Activated CD8-positive, alpha-beta memory T cell treated with anti-CD3 and anti-CD28 coated beads, Interleukin-2, amount 50 U/mL, for 24 hours (primary cell): ENCODE data around the gene TACR2.

Source experiments
- DNase-seq: peaks from one replicate; pipeline ENCODE4 v3.0.0-alpha.2; 2020; ENCODE audit errors: extremely low read depth

Gene TACR2

DNA sequence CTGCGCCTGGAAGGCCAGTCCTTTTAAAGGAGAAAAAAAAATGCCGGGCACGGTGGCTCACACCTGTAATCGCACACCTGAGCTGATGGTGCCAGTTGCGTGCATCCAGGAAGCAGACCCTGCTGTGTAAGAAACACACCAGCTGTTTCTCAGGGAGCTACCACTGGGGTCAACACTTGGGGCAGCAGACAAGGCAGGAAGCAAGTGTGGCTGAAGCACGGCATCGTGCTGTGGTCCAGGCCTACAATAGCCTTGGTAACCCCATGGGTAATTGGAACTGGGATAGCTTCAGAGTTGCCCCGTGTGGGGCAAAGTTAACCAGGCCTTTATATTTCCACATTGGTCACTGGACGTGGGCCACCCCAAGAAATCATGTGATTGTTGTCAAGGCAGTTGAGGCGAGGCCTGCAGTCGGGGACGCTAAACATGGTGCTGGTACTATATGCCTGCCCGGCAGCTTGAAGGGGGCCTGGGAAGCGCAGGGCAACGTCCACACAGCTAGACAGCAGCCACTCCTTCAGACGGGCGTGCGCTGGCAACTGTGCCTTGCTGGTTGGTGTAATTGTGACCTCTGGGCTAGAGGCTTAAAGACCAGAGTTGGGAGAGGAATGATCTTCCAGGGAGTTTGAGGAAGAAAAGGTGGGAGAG is 2.5 kb upstream of the TACR2 start:
- DNase-seq = no peak

DNA sequence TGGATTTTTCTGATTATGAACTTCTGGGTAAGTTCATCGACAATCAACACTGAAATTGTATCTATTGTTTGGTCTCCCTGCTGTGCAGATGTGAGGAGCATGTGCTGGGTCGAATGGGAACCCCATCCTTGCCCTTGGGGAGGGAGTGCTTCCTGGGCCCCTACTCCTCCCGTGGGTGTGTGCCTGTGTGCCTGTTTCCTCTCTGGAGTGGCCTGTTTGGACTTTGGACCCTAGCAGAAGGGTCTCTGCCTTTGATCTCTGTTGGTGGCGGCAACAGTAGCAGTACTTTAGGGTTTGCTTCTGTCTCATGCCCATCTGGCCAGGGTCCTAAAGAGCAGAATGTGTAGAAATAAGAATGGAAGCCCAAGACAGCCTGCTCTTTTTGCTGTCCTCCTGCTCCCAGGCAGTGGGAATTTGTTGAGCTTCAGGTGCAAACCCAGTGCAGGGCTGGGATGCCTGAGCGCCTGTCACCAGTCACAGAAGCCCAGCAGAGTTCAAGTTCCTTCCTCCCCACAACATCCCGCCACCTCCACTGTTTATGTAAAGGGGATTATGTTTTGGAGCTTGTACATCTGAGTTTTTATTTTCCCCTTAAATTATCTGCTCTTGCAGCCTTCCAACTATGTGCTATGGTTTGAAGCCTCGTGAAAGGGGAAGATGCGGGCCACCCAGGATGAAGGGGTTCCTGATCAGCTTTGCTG is 1.5 kb upstream of the TACR2 start:
- no peak for DNase-seq

DNA sequence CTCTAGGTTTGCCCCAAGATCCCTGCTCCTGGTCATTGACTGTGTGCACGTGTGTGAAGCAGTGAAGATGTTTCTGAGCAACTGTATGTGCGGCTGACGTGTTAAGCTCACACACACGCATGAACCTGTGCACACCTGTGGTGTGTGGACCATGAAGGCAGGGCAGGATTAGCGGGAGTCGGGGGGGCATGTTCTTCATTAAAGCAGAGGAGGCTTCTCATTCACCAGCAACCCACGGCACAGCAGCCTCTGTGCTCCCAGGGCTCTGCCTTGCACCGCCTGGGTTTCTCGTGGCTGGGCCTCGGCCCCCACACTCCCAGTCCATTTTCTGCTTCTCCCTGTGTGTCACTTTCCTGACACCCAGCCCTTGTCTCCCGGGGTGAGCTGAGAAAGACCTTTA is 824 bp upstream of the TACR2 start:
- no peak for DNase-seq

DNA sequence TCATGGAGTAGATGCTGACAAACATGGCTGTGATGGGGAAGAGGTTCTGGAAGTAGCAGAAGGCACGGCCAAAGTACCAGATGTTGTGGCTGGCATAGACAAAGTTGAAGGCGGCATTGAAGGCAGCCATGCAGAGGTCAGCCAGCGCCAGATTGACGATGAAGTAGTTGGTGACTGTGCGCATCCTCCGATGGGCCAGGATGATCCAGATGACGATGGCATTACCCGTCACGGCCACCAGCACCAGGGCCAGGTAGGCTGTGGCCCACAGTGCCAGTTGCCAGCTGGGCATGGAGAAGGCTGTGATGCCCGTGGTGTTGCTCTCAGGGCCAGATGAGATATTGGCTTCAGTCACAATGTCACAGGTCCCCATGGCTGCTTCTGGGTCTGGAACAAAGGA is 767 bp downstream of the TACR2 start:
- DNase-seq = no peak

DNA sequence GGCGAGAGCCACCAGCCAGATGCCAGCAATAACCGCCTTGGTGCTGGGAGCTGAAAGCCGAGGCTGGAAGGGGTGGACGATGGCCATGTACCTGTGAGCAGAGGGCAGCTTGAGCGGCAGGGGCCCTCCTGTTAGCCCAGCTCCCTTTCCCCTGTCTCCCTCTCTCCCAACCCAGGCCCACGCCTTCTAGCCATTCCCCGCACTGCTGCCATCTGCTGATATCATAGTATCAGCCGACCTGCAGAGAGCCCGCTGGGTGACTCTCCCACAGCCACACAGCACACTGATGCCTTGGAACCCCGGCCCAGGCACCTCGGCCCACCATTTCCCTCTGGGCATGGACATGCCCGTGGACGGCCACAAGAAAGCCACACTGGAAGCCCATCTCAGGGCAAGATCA is 1.7 kb downstream of the TACR2 start:
- no peak for DNase-seq

DNA sequence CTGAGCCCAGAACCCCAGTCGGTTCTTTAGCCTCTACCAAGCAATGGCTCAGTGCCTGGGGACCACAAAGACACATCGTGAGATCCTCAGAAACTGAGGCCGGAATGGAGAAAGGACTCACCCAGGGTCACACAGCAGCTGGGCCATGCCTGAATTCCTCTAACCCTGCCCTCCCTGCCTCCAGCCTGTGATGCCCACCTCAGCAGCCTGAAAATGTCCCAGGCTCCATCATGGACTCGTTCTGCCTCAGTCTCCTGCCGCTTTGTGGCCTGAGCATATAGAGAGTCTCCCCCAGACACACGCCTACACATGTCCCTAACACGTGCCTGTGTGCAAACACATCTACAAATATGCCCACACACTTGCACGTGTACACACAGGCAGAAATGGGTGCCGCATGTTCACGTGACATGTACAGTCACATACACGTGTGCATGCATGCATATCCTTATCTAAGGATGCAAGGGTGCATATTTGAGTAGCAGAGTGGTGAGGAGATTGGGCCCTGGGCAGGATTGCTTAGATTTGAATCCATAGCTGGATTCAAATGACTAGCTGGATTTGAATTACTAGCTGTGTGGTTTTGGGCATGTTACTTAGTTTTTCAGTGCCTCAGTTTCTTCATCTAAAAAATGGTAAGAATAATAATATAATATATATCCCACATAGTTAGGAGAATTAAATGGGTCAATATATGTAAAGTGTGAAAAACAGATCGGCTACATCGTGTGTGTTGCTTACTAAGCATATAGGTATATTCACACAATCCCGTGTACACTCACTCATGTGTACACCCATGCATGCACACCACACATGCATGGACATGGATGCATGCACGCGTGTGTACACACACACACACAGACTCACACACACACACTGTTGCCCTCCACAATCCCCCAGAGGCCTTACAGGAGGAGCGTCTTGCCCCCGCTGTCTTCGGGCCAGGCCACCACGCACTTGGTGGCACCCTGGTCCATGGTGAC is 2.4 kb downstream of the TACR2 start:
- no peak for DNase-seq

DNA sequence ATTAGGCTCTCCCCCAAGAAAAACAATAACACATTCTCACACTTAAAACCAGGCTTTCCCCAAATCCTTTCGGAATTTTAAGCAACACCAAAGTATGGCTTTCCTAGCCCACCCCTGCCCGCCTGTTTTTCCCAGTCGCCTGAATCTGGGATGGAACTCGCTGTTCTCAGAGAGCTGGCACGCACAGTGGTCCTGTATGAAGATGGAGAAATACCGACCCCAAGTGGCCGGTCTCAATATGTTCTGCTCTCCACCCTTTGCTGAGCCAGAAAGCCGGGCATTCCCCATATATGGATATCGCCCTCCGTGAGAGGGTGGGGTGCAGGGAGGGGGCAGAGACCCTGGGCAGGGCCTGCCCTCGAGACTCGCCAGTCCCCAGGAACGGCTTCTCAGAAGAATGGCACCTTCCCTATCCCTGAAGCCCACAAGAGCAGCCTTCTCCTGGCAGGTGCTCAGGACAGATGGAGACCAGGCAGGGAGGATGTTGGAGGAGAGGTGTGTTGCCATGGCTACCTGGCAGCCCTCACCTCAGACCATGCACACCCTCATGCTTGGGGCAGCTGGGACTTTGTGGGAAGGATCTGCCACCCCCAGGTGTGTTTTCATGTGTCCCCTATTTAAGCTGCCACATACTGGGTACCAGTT is 3.4 kb downstream of the TACR2 start:
- DNase-seq = no peak

DNA sequence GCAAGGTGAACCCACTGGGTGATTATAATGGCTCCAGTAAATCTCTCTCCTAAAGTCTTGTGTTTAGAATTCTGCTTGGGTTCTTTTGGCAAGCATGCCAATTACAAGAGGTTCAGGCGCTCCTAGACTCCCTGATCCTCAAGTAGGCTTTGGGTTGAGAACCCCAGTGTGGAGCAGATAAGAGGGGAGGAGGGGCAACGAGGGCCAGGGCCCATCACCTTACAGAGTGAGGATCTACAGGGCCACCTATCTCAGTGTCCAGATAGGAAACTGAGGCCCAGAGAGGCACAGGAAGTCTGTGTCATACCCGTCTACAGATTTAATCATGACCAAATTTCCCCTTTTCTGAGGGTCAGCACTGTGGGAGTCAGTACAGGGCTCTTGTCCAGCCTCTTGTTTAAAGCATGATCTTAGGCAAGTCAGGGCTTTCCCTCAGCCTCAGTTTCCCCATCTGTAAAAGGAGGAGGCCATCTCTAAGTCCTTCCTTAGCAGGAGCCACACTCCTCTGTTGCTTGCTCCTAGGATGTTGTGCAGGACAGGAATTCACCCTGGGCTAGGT is 4.4 kb downstream of the TACR2 start:
- no peak for DNase-seq

DNA sequence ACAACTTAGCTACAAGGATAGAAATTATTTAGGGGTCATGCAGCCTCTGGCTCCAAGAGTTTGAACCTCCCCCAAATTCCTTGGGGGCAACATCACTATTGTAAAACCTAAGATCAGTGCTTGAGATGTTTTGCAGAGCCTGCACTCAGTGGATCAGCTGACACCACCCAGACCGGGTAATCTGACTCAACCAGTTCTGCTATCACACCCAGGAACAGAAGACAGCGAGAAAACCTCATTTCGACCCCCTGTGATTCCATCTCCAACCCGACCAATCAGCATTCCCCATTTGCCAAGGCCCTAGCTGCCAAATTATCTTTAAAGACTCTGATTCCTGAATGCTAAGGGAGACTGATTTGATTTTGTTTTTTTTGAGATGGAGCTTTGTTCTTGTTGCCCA is 5.2 kb downstream of the TACR2 start:
- no peak for DNase-seq

DNA sequence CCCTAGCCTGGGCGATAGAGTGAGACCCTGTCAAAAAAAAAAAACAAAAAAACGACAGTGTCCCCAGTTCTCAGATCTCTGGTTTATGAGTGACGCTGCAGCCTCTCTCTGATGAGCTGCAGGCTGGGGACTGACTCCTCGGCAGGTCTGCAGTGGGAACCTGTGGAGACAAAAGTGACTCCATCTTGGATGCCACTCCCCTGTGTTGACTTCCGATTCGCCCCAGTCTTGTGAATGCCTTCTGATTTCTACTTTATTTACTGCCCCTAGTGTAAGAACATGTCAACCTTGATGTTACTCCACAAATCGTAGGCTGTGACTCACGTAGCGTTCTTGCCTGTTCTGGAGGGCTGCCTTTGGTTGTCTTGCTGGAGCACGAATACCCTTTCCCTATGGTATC is 6.2 kb downstream of the TACR2 start:
- no peak for DNase-seq

DNA sequence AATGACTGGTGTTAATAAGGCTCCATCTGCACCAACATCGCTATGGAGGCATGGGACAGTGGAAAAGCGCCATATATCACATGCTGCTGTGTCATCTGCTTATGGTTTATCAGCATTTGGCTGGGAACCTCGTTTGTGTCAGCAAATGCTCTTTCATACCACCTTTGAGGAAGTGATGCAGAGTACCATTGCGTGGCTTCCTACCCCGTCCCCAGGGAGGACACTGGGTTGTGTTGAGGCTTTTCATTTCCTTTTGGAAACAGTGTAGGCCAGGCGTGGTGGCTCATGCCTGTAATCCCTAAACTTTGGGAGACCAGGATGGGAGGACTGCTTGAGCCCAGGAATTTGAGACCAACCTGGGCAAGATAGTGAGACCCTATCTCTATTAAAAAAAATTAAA is 6.8 kb downstream of the TACR2 start:
- no peak for DNase-seq

DNA sequence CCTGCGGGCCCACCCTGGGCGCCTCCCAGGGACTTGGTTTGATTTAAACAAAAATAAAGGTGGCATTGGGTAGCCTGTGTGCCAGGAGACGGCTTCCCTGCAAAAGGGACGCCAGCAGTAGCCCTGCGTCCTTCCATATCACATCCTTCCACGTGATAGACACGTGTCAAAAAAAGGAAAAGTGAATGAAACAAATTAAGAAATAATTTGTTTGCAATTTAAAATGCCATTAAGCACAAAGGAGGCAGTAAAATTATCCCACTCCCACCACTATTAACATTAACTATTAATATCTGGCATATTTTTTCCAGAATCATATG is 7.6 kb downstream of the TACR2 start:
- DNase-seq = no peak

DNA sequence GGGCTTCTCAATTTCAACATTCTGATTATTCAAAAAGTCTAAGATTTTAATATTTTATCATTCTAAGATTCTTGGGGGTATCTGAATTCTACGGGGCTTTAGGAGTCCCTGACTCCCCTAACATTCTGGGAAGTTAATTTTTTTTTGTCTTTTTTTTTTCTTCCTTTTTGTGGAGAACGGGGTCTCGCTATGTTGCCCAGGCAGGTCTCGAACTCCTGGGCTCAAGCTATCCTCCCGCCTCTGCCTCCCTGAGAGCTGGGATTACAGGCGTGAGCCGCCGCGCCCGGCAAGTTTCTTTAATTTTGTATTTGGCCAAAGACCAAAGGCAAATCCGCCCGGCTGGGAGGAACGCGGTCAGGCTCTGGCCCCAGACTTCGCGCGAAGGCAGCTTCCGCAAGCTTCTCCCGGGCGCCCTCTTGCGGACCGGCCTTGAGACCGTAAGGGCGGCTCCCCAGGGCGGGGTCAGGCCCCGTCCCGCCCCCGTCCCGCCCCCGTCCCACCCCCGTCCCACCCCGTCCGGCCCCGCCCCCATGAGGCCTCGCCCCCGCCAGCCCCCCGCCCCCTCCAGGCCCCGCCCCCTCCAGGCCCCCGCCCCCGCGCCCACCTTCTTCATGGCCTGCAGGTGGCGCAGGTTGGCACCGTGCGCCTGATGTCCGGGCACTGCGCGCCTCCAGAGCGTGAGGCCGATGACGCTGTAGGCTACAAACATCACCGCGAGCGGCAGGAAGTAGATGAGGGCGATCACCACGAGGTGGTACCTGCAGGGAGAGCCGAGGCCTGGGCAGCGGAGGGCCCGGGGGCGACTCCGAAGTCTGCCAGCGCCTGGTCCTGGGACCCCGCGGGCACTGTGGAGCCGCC is 8.2 kb downstream of the TACR2 start:
- peak; percentile 68 for DNase-seq

DNA sequence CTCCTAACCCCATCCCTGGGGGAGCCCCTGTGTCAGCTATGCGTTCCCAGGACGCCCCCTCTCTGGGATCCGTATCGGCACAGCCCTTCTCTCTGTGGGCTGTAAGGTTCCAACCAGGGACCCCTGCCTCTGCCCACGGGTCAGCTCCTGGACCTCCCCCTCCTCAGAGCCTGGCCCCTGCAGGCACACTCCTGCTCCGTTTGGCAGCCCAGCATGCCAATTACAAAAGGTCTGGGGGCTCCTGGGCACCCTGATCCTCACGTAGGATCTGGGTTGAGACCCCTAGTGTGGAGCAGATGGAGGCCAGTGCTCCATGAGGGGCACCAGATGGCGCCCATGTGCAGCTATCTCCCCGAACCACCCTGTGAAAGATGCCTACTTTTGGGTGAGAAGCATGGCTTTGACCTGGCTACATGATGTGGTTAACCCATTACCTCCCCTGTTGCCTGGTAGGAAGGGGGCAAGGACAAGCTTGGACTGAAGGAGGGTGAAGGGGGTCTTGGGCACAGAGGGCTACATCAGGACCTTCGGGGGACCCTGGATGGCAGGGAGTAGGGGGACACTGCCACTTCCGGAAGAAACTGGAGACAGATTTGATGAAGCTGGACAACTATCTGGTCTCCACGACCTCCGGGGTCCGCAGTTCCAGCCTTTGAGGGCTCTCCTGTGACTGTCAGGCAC is 9.0 kb downstream of the TACR2 start:
- no peak for DNase-seq

DNA sequence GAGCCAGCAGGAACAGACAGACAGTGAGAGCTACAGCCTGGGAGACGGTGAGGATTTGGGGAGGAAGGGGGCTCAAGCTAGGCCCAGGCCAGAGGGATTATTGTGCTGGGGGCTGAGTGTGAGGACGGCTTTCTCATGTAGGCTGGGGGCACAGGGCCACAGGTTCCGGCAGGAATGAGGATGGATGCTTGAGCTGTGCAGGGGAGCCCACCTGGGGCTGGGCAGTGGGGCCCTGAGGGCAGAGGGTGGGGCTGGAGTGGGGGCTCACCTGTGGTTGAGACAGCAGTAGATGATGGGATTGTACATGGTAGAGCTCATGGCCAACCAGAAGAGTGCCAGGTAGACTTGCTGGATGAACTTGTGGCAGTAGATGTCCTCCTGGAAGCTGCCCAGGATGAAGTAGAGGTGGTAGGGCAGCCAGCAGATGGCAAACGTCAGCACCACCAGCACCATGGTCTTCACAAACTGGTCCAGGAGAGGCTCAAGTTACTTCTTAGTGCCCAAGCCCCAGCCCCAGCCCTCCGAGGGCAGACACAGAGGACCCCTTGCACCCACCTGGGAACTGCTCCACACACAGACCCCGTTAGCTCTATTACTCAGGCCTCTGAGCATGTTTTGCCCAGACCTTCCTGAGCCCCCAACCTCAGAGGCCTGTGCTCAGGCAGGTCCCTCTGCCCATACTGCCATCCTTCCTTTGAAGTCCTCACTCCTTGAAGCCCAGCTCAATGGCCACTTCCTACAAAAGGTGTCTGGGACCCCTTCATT is 9.7 kb downstream of the TACR2 start:
- DNase-seq = no peak

DNA sequence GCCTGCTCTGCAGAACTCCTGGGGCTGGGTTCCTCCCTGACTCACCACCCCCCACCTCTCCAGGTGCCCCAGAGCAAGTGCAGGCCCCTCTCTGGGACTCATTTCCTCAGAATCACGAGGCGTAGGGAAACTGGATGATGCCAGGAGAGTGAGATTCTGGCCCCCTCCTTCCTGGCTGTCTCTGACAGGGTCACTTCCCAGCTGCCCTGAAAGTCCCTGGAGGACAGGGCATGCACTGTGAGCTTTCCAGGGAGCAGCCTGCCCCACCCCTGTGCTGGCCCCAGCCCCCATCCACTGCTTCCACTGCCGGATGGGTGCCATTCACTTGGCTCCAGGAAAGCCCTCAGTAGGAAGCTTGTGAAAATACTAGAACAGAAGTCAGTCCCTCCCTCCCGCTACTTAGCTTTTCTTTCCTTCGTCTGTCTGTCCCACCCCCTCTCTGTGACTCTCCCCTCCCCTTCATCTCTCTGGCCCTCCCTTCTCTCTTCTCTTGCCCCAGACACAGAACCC is 10.4 kb downstream of the TACR2 start:
- no peak for DNase-seq

DNA sequence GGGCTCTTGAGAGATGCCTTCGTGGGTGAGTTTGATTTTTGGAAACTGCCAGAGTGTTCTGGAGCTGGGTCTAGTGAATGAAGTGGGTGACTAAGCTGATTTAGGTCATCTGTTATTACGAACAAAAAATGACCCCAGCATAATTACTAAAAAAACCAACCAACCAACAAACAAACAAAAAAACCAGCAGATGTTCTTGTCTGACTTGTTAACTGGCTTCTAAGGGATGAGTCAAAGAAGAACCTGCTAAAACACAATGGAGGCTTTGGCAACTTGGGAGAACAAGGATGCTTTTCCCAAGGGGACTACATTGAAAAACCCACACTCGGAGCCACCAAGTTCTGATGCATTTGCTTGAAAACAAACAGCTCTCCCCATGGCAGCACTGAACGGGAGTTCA is 11.5 kb downstream of the TACR2 start:
- no peak for DNase-seq

DNA sequence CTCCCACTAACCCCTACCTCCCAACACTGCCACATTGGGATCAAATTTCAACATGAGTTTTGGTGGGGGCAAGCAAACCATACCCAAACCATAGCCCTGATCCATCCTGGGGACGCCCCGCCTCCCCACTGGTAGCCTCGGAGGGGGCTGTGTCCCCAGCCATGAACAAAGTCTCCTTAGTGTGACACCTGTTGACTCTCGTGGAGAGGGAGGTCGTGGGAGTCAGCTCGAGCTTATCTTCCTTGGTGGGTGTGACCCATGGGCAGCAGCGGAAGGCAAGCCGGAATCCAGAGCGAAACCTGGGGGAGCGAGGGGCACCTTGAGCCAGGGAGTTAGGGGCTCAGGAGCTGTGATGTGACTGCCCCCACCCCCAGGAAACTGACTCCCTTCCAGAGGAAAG is 11.9 kb downstream of the TACR2 start:
- DNase-seq = no peak

DNA sequence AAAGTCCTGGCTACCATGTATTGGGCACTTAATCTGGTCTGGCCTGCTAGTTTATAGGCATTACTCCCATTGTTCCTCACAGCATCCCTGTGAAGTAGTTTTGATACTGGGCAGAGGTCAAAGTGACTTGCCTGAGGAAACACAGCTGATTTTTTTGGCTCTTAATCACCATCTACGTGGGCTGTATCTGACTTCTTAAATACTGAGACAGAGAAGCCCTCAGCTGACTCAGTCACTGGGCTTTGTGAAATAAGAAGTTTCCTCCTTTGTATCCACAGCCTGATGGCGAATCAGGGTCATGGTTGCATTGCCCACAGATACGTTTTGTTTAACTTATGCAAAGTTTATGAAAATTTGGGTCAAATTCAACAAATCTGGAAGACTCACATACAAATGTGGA is 13.2 kb downstream of the TACR2 start:
- no peak for DNase-seq

DNA sequence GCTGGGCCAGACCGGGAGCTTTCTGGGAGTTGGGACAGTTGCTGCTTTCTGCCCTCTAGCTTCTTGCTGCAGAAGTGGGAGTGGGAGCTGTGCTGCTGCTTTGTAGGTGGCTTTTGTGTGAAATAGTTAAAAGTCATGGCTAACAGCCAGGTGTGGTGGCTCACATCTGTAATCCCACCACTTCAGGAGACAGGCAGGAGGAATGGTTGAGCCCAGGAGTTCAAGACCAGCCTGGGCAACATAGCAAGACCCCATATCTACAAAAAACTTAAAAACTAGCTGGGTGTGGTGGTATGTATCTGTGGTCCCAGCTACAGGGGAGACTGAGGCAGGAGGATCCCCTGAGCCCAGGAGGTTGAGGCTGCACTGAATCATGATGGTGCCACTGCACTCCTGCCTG is 13.7 kb downstream of the TACR2 start:
- no peak for DNase-seq
